Peyer's patch (tissue), 4 donors: ENCODE results near the gene LYSMD4. TPM values are rescaled to one million over a fixed set of nuclear protein-coding genes. Genes with fewer than 3 reads are reported as not detected.
"Not testable (repeated sequence)": the region's sequence is repeated elsewhere in the genome, so short reads cannot be mapped to it uniquely, and the experiment has no call there.

Experiments
- DNase-seq, 3 donors: peaks; one replicate each; pipeline ENCODE4 v3.0.0-alpha.2; 2017 to 2019
- H3K27ac ChIP-seq, 4 donors: fragments of 200-600 bp; sonication (generic); one replicate each; pipeline ENCODE4 v1.5.1; 2016 to 2019
- H3K27me3 ChIP-seq, 2 donors: fragments of 200-600 bp; sonication (generic); one replicate each; pipeline ENCODE4 v1.5.1; 2019
- H3K36me3 ChIP-seq, 3 donors: fragments of 200-600 bp; sonication (generic); one replicate each; pipeline ENCODE4 v1.5.1; 2016 to 2019
- H3K4me1 ChIP-seq, 4 donors: fragments of 200-600 bp; sonication (generic); one replicate each; pipeline ENCODE4 v1.5.1; 2016 to 2019
- H3K4me3 ChIP-seq, 4 donors: fragments of 200-600 bp; sonication (generic); 1 replicate in 3 of 4; 2 replicates in 1 of 4; pipeline ENCODE4 v1.5.1; 2016 to 2019; ENCODE audit warnings: mild to moderate bottlenecking in 1 of 4
- H3K9me3 ChIP-seq, 4 donors: fragments of 200-600 bp; sonication (generic); one replicate each; pipeline ENCODE4 v1.5.1; 2016 to 2019; ENCODE audit warnings: mild to moderate bottlenecking in 1 of 4
- CTCF ChIP-seq, 6 experiments: fragments of 450-650 bp in 4 of 6; fragments of 200-600 bp in 2 of 6; sonication (generic) in 1 of 6; IDR thresholded peaks; one replicate each; pipeline ENCODE4 v1.5.1; 2017 to 2019; ENCODE audit warnings: antibody characterized with exemption in 6 of 6, mild to moderate bottlenecking in 3 of 6, moderate library complexity in 1 of 6
- POLR2A ChIP-seq, 2 donors: fragments of 450-650 bp; IDR thresholded peaks; one replicate each; pipeline ENCODE4 v1.5.1; 2017; ENCODE audit warnings: antibody characterized with exemption in 2 of 2, mild to moderate bottlenecking in 2 of 2, moderate library complexity in 2 of 2
- total RNA-seq, 4 donors: library from RNA; depleted of rRNA; stranded (reverse); fragments of >200 nt; gene quantifications; one replicate each; pipeline ENCODE4 v1.1.0, GENCODE V29; 2016

The LYSMD4 gene
- total RNA-seq, 4 donors from 2014 or later = 8.3 to 39.9 (median 18.6) TPM

DNA sequence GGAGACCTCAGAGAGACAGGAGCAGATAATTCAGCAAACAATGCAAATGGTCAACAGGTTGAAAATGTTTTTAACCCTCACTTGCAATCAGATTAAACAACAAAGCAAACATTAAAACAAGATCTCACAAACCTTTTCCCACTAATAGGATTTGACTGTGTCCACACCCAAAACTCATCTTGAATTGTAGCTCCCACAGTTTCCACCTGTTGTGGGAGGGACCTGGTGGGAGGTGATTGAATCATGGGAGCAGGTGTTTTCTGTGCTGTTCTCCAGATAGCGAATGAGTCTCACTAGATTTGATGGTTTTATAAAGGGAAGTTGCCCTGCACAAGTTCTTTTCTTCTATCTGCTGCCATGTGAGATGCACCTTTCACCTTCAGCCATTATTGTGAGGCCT, 1.3 kb upstream of the LYSMD4 start:
- no peaks in the 10 kb centered on the region for H3K36me3 ChIP-seq
- no peaks in the 10 kb centered on the region for H3K9me3 ChIP-seq
- no peaks in the 10 kb centered on the region for H3K27me3 ChIP-seq
- H3K4me1 ChIP-seq = peaks cover 0 to 11% (median 1%) of the 10 kb centered on the region in 4 donors
- no peak overlapping the region for H3K4me3 ChIP-seq
- TF ChIP-seq CTCF (IDR thresholded peaks at IDR 0.05) (no peak), POLR2A (IDR thresholded peaks at IDR 0.05) (no peak)
- peak overlapping the region in 1 of 4 donors; percentile 49 for H3K27ac ChIP-seq
- peak in 1 of 3 donors; percentile 45 for DNase-seq

DNA sequence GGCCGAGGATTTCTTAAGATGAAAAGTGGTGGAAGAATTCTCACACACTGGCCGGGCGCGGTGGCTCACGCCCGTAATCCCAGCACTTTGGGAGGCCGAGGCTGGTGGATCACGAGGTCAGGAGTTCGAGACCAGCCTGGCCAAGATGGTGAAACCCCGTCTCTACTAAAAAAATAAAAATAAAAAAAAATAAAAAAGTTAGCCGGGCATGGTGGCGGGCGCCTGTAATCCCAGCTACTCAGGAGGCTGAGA, 729 bp upstream of the LYSMD4 start:
- not testable (repeated sequence) for DNase-seq
- H3K4me3 ChIP-seq = peak overlapping the region in 3 of 4 donors; percentile 84 to 99 (median 97)

DNA sequence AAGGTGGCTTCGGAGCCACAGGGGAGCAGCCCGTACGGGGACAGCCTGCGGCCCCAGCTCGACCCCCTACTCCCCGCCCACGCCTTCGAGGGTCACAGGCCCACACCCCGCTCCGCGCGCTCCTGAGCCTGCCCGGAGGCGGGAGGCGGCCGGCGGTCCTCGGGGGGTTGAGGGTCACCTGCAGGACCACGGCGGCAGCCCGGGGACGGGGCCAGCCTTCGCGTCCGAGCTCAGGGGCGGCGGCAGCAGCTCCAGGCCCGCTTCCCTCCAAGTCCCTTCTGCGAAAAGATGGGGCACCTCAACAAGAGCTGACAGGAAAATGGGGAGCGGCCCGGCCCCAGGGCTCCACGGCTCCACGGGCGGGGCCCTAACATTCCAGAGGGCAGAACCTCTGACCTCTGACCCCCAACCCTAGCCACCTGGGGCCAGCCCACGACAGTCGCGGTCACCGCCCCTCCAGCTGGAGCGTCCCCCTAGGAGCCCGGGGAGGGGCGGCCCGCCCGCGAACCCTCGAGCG, 428 bp downstream of the LYSMD4 start:
- Histone ChIP-seq H3K4me3 (peak overlapping the region; percentile 79 to 99 (median 90)), H3K4me1 (peaks cover 0 to 11% (median 1%) of the 10 kb centered on the region in 4 donors), H3K27ac (peak overlapping the region; percentile 77 to 94 (median 89)), H3K36me3 (peaks cover 0 to 18% (median 0%) of the 10 kb centered on the region in 3 donors), H3K27me3 (no peaks in the 10 kb centered on the region), H3K9me3 (no peaks in the 10 kb centered on the region)
- TF ChIP-seq POLR2A (IDR thresholded peaks at IDR 0.05) = no peak
- no peak for TF ChIP-seq CTCF (IDR thresholded peaks at IDR 0.05)
- DNase-seq = no peak

More for the DNA sequence above, 729 bp upstream of the LYSMD4 start:
- H3K36me3 ChIP-seq, H3K27me3 ChIP-seq, H3K9me3 ChIP-seq: not testable (repeated sequence)
- H3K4me1 ChIP-seq = peaks cover 0 to 11% (median 1%) of the 10 kb centered on the region in 4 donors
- H3K27ac ChIP-seq = peak overlapping the region; percentile 77 to 94 (median 89)

- H3K4me3 ChIP-seq = peak overlapping the region; percentile 79 to 99 (median 90)
- peak overlapping the region; percentile 77 to 94 (median 89) for H3K27ac ChIP-seq
- no peaks in the 10 kb centered on the region for H3K27me3 ChIP-seq
- TF ChIP-seq POLR2A (IDR thresholded peaks at IDR 0.05) (no peak), CTCF (IDR thresholded peaks at IDR 0.05) (no peak)
- H3K9me3 ChIP-seq = no peaks in the 10 kb centered on the region
- peaks cover 0 to 20% (median 0%) of the 10 kb centered on the region in 3 donors for H3K36me3 ChIP-seq
- DNase-seq = peak in 1 of 3 donors; percentile 46
- H3K4me1 ChIP-seq = peaks cover 0 to 11% (median 1%) of the 10 kb centered on the region in 4 donors
These were observed 1.0 kb downstream of the LYSMD4 start for GRCh38 chr15:99732124-99732750.

- H3K27ac ChIP-seq = no peak overlapping the region
- no peaks in the 10 kb centered on the region for H3K9me3 ChIP-seq
- H3K36me3 ChIP-seq = peaks cover 0 to 20% (median 0%) of the 10 kb centered on the region in 3 donors
- peak overlapping the region in 2 of 4 donors; percentile 84 to 97 for H3K4me3 ChIP-seq
- TF ChIP-seq CTCF (IDR thresholded peaks at IDR 0.05) (no peak), POLR2A (IDR thresholded peaks at IDR 0.05) (no peak)
- peaks cover 0 to 11% (median 1%) of the 10 kb centered on the region in 4 donors for H3K4me1 ChIP-seq
- H3K27me3 ChIP-seq = no peaks in the 10 kb centered on the region
- DNase-seq = peak in 2 of 3 donors; percentile 46 to 60
These were observed 1.7 kb downstream of the LYSMD4 start for GRCh38 chr15:99731336-99732123.

DNA sequence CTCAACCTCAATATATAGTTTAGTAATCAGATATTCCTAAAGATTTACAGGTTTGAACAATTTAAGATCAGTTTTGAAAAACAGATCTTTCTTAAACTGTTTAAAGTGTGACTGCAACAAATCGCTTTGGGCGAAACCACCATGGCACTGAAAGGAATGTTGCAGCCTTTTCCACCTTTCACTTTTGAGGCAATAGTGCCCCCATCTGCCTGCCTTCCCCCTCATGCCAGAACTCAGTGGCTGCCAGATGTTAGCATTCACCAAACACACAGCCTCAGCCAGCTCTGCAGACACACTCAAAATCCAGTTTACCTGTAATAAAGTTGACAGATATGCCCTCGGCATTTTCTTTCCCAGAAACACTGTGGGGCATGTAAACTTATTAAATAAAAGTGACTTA, 3.3 kb downstream of the LYSMD4 start:
- peak in 1 of 3 donors; percentile 47 for DNase-seq
- peak in 1 of 6 experiments; percentile 37 for TF ChIP-seq CTCF (IDR thresholded peaks at IDR 0.05)
- no peak for TF ChIP-seq POLR2A (IDR thresholded peaks at IDR 0.05)
- Histone ChIP-seq H3K27me3 (no peaks in the 10 kb centered on the region), H3K9me3 (no peaks in the 10 kb centered on the region), H3K4me3 (no peak overlapping the region), H3K27ac (no peak overlapping the region), H3K36me3 (peaks cover 0 to 20% (median 0%) of the 10 kb centered on the region in 3 donors), H3K4me1 (peaks cover 0 to 11% (median 1%) of the 10 kb centered on the region in 4 donors)
